Fibroblast of skin of left quadriceps (primary cell): ENCODE measurements around the gene P4HTM.

Experiments
- DNase-seq, 2 experiments: peaks; one replicate each; pipeline ENCODE4 v3.0.0-alpha.2; 2013; ENCODE audit warnings: low read depth in 2 of 2

The P4HTM gene

GRCh38 chr3:49023775-49024174, 33.7 kb downstream of the P4HTM start:
- no peak for DNase-seq

GRCh38 chr3:49024449-49024848, 34.4 kb downstream of the P4HTM start:
- DNase-seq = no peak

GRCh38 chr3:49025005-49025792, 35.2 kb downstream of the P4HTM start:
- no peak for DNase-seq

GRCh38 chr3:49025793-49026520, 35.9 kb downstream of the P4HTM start:
- DNase-seq = no peak

GRCh38 chr3:49026536-49026935, 36.5 kb downstream of the P4HTM start:
- no peak for DNase-seq

- no peak for DNase-seq
Measured at GRCh38 chr3:49027634-49028033, 37.6 kb downstream of the P4HTM start.

GRCh38 chr3:49028298-49028672, 38.2 kb downstream of the P4HTM start:
- DNase-seq = no peak

- DNase-seq = peak; percentile 78
Measured at GRCh38 chr3:49028673-49029562, 38.9 kb downstream of the P4HTM start, which contains the start of gene IMPDH2. TSS of gene IMPDH2 (minus strand) at chr3:49029398. CDS start at chr3:49029350, 48 bp downstream.

- no peak for DNase-seq
Measured at GRCh38 chr3:49029563-49029884, 39.5 kb downstream of the P4HTM start.

- no peak for DNase-seq
Measured at GRCh38 chr3:49030321-49030720, 40.3 kb downstream of the P4HTM start.

GRCh38 chr3:49032646-49033304, 42.7 kb downstream of the P4HTM start:
- DNase-seq = no peak

- no peak for DNase-seq
Measured at GRCh38 chr3:49034650-49035049, 44.6 kb downstream of the P4HTM start.

- no peak for DNase-seq
Measured at GRCh38 chr3:49035281-49035680, 45.2 kb downstream of the P4HTM start.

GRCh38 chr3:49053543-49053942, 63.5 kb downstream of the P4HTM start:
- DNase-seq = no peak

- no peak for DNase-seq
Measured at GRCh38 chr3:49054344-49054862, 64.4 kb downstream of the P4HTM start.
